Body of pancreas (tissue), 4 donors: ENCODE data around the gene FRAS1. TPM values are rescaled to one million over a fixed set of nuclear protein-coding genes. Genes with fewer than 3 reads are reported as not detected.

ENCODE experiments used
- ATAC-seq: fragments of 150-250 bp; one replicate; pipeline ENCODE4 v1.9.1; 2016
- DNase-seq, 4 donors: peaks; one replicate each; pipeline ENCODE4 v3.0.0-alpha.2; 2019
- H3K27ac ChIP-seq, 4 donors: fragments of 200-600 bp; sonication (generic); 1 replicate in 3 of 4; 2 replicates in 1 of 4; pipeline versions ENCODE4 v1.5.1 to v1.6.1; 2016 to 2019; ENCODE audit warnings: mild to moderate bottlenecking in 1 of 4, mixed read lengths in 1 of 4, moderate library complexity in 1 of 4
- H3K27me3 ChIP-seq, 2 donors: fragments of 200-600 bp; sonication (generic); one replicate each; pipeline ENCODE4 v1.6.0; 2016; ENCODE audit warnings: mild to moderate bottlenecking in 1 of 2
- H3K36me3 ChIP-seq, 2 donors: fragments of 200-600 bp; sonication (generic); replicated peaks in 1 of 2; 2 replicates each; pipeline ENCODE4 v1.5.1; 2016; ENCODE audit warnings: low read depth in 2 of 2; ENCODE audit not compliant: insufficient read depth in 1 of 2
- H3K4me1 ChIP-seq: fragments of 200-600 bp; sonication (generic); one replicate; pipeline ENCODE4 v1.6.0; 2016
- H3K4me3 ChIP-seq, 2 donors: fragments of 200-600 bp; sonication (generic); 1 replicate in 1 of 2; 2 replicates in 1 of 2; pipeline ENCODE4 v1.5.1; 2016 to 2019
- H3K9me3 ChIP-seq, 3 donors: fragments of 200-600 bp; sonication (generic); 1 replicate in 2 of 3; 2 replicates in 1 of 3; pipeline ENCODE4 v1.5.1; 2016
- CTCF ChIP-seq, 7 experiments: fragments of 450-650 bp in 4 of 7; fragments of 200-600 bp in 3 of 7; sonication (generic) in 3 of 7; IDR thresholded peaks; one replicate each; pipeline ENCODE4 v1.5.1; 2016 to 2019; ENCODE audit warnings: antibody characterized with exemption in 7 of 7
- POLR2A ChIP-seq, 3 donors: fragments of 450-650 bp; IDR thresholded peaks; one replicate each; pipeline ENCODE4 v1.6.1; 2016; ENCODE audit warnings: antibody characterized with exemption in 3 of 3, mild to moderate bottlenecking in 2 of 3
- WGBS, 2 donors: methylation state at CpG; one replicate each; pipeline ENCODE4 v1.1.5; 2017; 5-methylcytosine and 5-hydroxymethylcytosine counted together
- intact Hi-C: fragments of 100-400 bp; cut with DNase I; formaldehyde crosslinking; loops from one replicate; pipeline ENCODE4 v1.15.1; 2023
- total RNA-seq, 2 donors: library from RNA; depleted of rRNA; stranded (reverse); fragments of >200 nt; gene quantifications; one replicate each; pipeline ENCODE4 v1.1.0, GENCODE V29; 2016

Gene FRAS1
- total RNA-seq, 2 donors from 2014 or later, result 22.6 to 24.4 TPM

GRCh38 chr4:78355306-78355705 lies 298.2 kb downstream of the FRAS1 start:
- ATAC-seq (no peak), DNase-seq (no peak)
- intact Hi-C loops, result no loop called here
- Histone ChIP-seq H3K36me3 (no peaks in the 10 kb centered on the region), H3K4me1 (no peaks in the 10 kb centered on the region), H3K27me3 (no peaks in the 10 kb centered on the region), H3K27ac (no peak overlapping the region), H3K4me3 (no peak overlapping the region), H3K9me3 (no peaks in the 10 kb centered on the region)
- WGBS, 2 donors, result 89% methylated on average over 3 of the region's 3 CpGs
- no peak for TF ChIP-seq POLR2A (IDR thresholded peaks at IDR 0.05)
- TF ChIP-seq CTCF (IDR thresholded peaks at IDR 0.05), result no peak

GRCh38 chr4:78356251-78356786 lies 299.2 kb downstream of the FRAS1 start:
- Histone ChIP-seq H3K9me3 (no peaks in the 10 kb centered on the region), H3K4me1 (no peaks in the 10 kb centered on the region), H3K27ac (no peak overlapping the region), H3K4me3 (no peak overlapping the region), H3K36me3 (no peaks in the 10 kb centered on the region), H3K27me3 (no peaks in the 10 kb centered on the region)
- intact Hi-C loops, result no loop called here
- no peak for DNase-seq
- TF ChIP-seq CTCF (IDR thresholded peaks at IDR 0.05), result no peak
- no peak for TF ChIP-seq POLR2A (IDR thresholded peaks at IDR 0.05)
- WGBS, 2 donors, result 73 to 79% methylated on average over 2 of the region's 2 CpGs
- no peak for ATAC-seq

- Histone ChIP-seq H3K27ac (no peak overlapping the region), H3K27me3 (no peaks in the 10 kb centered on the region), H3K4me1 (no peaks in the 10 kb centered on the region), H3K9me3 (no peaks in the 10 kb centered on the region), H3K4me3 (no peak overlapping the region), H3K36me3 (no peaks in the 10 kb centered on the region)
- whole genome bisulfite sequencing, 2 donors, result 29 to 57% methylated on average over 1 of the region's 1 CpG
- ATAC-seq (no peak), DNase-seq (no peak)
- TF ChIP-seq CTCF (IDR thresholded peaks at IDR 0.05), result no peak
- TF ChIP-seq POLR2A (IDR thresholded peaks at IDR 0.05), result no peak
- intact Hi-C loops, result no loop called here
Observed at GRCh38 chr4:78357122-78357521, 300.0 kb downstream of the FRAS1 start.

- no peaks in the 10 kb centered on the region for H3K9me3 ChIP-seq
- ATAC-seq (no peak), DNase-seq (no peak)
- 49 to 55% methylated on average over 3 of the region's 3 CpGs for WGBS, 2 donors
- no peak for TF ChIP-seq POLR2A (IDR thresholded peaks at IDR 0.05)
- no peak for TF ChIP-seq CTCF (IDR thresholded peaks at IDR 0.05)
- no peak overlapping the region for H3K27ac ChIP-seq
- intact Hi-C loops, result no loop called here
- H3K4me1 ChIP-seq, result no peaks in the 10 kb centered on the region
- no peaks in the 10 kb centered on the region for H3K36me3 ChIP-seq
- no peaks in the 10 kb centered on the region for H3K27me3 ChIP-seq
- no peak overlapping the region for H3K4me3 ChIP-seq
Observed at GRCh38 chr4:78360466-78360865, 303.3 kb downstream of the FRAS1 start.

GRCh38 chr4:78361621-78362120 lies 304.5 kb downstream of the FRAS1 start:
- no peak for TF ChIP-seq CTCF (IDR thresholded peaks at IDR 0.05)
- no peak for TF ChIP-seq POLR2A (IDR thresholded peaks at IDR 0.05)
- intact Hi-C loops, result no loop called here
- 61 to 69% methylated on average over 4 of the region's 4 CpGs for WGBS, 2 donors

More at GRCh38 chr4:78361621-78362120, 304.5 kb downstream of the FRAS1 start:
- DNase-seq, result no peak
- H3K4me3 ChIP-seq, result no peak overlapping the region
- no peaks in the 10 kb centered on the region for H3K36me3 ChIP-seq
- no peaks in the 10 kb centered on the region for H3K4me1 ChIP-seq
- no peaks in the 10 kb centered on the region for H3K27me3 ChIP-seq
- no peaks in the 10 kb centered on the region for H3K9me3 ChIP-seq
- no peak overlapping the region for H3K27ac ChIP-seq
- ATAC-seq, result no peak
